ENCODE data around the gene PPP1R37. TPM values are rescaled to one million over a fixed set of nuclear protein-coding genes. Genes with fewer than 3 reads are reported as not detected.

Gene PPP1R37
- total RNA-seq, 2 experiments from 2014 or later, result 12.7 to 13.1 TPM

DNA sequence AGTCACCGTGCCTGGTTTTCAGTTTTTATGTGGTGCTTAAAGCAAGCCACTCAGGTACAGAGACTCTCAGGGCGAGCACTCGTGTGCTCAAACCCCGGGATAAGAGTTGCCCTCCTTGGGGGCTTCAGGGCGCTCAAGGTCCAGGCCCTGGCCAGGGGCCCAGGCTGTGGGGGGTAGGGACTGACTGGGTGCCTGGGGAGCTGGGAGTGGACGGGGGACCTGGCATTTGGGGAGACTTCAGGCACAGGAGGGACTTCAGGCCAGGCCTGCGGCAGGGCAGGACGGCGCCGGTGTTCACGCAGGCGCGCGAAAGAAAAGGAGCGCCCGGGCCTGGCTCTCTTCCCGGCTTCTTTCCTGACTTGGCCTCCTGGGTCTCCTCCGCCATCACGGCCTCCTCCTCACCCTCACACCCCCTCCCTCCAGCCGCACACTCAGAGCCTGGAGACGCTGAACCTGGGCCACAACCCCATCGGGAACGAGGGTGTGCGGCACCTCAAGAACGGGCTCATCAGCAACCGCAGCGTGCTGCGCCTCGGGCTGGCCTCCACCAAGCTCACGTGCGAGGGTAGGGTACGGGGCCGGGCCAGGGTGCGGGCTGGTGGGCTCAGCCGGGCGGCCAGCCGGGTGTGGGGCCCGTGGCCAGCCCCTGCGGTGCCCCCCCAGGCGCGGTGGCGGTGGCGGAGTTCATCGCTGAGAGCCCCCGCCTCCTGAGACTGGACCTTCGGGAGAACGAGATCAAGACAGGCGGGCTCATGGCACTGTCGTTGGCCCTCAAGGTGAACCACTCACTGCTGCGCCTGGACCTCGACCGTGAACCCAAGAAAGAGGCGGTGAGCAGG is 51.7 kb downstream of the PPP1R37 start:
- H3K4me3 Mint-ChIP-seq, result no peak overlapping the region
- H3K4me1 Mint-ChIP-seq (ENCODE audit: low read depth), result no peaks in the 10 kb centered on the region
- ChIA-PET CTCF (no interaction called here), POLR2A (no interaction called here)
- H3K9me3 Mint-ChIP-seq, result no peaks in the 10 kb centered on the region
- no peak overlapping the region for H3K27ac Mint-ChIP-seq
- no peaks in the 10 kb centered on the region for H3K27me3 Mint-ChIP-seq
- no peak for DNase-seq
- peaks cover 9% of the 10 kb centered on the region for H3K36me3 Mint-ChIP-seq
- intact Hi-C loops (cut with micrococcal nuclease), result no loop called here

DNA sequence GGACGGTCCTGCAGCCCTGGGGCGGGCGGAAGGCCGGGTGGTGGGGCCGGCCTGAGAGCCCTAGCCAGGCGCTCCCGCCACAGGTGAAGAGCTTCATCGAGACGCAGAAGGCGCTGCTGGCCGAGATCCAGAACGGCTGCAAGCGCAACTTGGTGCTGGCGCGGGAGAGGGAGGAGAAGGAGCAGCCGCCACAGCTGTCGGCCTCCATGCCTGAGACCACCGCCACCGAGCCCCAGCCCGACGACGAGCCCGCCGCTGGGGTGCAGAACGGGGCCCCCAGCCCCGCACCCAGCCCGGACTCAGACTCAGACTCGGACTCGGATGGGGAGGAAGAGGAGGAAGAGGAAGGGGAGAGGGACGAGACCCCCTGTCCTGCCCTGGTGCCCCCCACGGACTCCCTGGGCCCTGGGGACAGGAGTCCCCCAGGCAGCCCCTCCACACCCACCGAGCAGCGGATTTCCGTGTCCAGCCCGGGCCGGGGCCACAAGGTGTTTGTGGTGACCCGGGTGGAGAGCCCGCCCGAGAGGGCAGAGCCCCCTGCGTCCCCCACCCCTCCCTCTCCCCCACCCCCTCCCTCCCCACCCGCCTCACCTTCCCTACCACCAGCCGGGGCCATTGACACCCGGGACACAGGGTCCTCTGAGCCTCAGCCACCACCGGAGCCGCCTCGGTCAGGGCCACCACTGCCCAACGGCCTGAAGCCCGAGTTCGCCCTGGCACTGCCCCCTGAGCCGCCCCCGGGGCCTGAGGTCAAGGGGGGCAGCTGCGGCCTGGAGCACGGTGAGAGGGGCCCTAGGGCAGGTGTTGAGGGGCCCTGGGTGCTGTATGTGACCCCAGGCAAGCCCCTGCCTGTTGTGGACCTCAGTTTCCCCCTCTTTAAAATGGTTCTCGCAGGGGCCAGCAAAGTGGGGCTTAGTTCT is 52.6 kb downstream of the PPP1R37 start:
- ChIA-PET CTCF (no interaction called here), POLR2A (no interaction called here)
- no peak for DNase-seq
- no peak overlapping the region for H3K27ac Mint-ChIP-seq
- H3K4me1 Mint-ChIP-seq (ENCODE audit: low read depth), result no peaks in the 10 kb centered on the region
- H3K27me3 Mint-ChIP-seq, result no peaks in the 10 kb centered on the region
- intact Hi-C loops (cut with micrococcal nuclease), result no loop called here
- H3K4me3 Mint-ChIP-seq, result no peak overlapping the region
- H3K9me3 Mint-ChIP-seq, result no peaks in the 10 kb centered on the region
- H3K36me3 Mint-ChIP-seq, result peaks cover 9% of the 10 kb centered on the region

DNA sequence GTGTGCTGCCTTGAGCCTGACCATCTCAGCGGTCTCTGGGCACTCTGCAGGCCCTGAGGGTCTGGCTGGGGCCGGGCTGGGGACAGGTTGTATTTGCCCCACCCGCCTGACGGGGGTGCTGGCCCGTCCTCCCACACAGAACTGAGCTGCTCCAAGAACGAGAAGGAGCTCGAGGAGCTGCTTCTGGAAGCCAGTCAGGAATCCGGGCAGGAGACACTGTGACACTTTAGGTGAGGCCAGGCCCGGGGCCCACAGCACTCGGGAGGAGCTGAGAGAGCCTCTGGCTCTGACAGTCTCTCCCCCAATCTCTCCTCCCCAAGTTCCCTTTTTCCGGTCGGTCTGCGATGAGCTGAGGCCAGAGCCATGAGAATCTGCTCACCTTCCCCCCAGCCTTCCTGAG is 53.3 kb downstream of the PPP1R37 start:
- Mint-ChIP-seq H3K9me3 (no peaks in the 10 kb centered on the region), H3K4me1 (ENCODE audit: low read depth) (no peaks in the 10 kb centered on the region), H3K27ac (no peak overlapping the region), H3K36me3 (peaks cover 9% of the 10 kb centered on the region), H3K4me3 (no peak overlapping the region), H3K27me3 (no peaks in the 10 kb centered on the region)
- POLR2A ChIA-PET, result no interaction called here
- intact Hi-C loops (cut with micrococcal nuclease), result no loop called here
- CTCF ChIA-PET, result interaction anchor here (0.6 kb wide), 1 partner anchor 108 kb away, joined by 3 read pairs; no protein-coding TSS in a partner anchor
- DNase-seq, result no peak

DNA sequence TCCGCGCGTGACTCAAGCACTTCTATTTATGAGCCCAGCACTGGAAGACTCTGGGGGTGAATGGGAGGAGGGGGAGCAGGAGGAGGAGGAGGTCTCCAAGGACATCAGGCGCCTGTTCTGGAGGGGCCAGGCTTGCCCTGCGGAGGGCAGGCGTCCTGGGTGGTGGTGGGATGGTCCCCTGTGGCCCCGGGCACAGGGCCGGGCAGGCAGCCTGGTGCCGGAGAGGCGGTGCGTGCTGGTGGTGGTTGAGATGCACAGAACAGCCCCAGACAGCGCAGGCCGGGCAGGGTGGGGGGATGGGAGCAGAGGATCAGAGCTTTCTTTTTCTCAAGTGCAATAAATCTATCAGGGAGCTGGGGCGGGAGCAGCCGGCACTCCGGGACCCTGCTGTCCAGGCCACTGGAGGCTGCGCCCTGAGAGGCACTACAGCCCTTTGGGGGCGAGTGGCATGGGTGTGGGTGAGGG is 53.8 kb downstream of the PPP1R37 start:
- Mint-ChIP-seq H3K36me3 (peaks cover 9% of the 10 kb centered on the region), H3K9me3 (peaks cover 2% of the 10 kb centered on the region), H3K4me1 (ENCODE audit: low read depth) (peaks cover 5% of the 10 kb centered on the region), H3K27ac (no peak overlapping the region), H3K4me3 (no peak overlapping the region), H3K27me3 (no peaks in the 10 kb centered on the region)
- ChIA-PET POLR2A (no interaction called here), CTCF (interaction anchor here (0.6 kb wide), 1 partner anchor 108 kb away, joined by 3 read pairs; no protein-coding TSS in a partner anchor)
- intact Hi-C loops (cut with micrococcal nuclease), result no loop called here
- no peak for DNase-seq

DNA sequence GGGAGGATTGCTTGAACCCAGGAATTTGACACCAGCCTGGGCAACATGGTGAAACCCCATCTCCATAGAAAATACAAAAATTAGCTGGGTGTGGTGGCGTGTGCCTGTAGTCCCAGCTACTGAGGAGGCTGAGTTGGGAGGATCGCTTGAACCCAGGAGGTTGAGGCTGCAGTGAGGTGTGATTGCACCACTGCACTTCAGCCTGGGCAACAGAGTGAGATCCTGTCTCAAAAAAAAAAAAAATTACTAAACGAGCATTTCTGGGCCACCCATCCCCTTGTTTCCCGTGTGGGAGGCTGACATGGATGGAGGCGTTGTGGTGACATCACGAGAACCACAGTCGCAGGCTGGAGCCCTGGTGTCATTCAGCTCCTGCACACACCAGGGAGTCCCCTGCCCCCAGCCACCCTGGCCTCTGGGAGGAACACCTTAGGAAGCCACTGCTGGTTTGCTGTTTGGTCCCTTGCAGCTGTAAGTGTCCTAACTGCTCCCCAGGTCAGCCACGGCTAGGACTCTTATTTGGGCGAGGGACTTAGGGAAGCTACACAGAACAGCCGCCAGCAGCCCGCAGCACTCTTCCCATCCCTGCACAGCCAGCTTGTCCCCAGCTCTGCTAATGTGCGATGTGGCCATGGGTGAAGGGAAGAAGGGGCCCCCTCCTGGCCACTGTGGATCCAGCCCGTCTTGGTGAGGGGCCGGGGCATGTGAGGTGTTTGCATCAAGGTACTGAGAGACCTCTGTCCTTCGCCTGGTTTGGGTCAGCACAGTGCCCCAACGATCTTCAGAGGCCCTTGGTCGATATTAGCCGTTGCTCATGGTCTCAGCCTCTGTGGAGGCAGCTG is 55.1 kb downstream of the PPP1R37 start:
- Mint-ChIP-seq H3K4me3 (no peak overlapping the region), H3K27me3 (peaks cover 4% of the 10 kb centered on the region), H3K4me1 (ENCODE audit: low read depth) (peaks cover 12% of the 10 kb centered on the region), H3K36me3 (peaks cover 5% of the 10 kb centered on the region), H3K27ac (no peak overlapping the region), H3K9me3 (peaks cover 5% of the 10 kb centered on the region)
- no peak for DNase-seq
- CTCF ChIA-PET, result interaction anchor here (1.6 kb wide), 1 partner anchor 30 kb away, joined by 4 read pairs; the partner anchor contains the start of gene TRAPPC6A
- POLR2A ChIA-PET, result no interaction called here
- intact Hi-C loops (cut with micrococcal nuclease), result no loop called here

DNA sequence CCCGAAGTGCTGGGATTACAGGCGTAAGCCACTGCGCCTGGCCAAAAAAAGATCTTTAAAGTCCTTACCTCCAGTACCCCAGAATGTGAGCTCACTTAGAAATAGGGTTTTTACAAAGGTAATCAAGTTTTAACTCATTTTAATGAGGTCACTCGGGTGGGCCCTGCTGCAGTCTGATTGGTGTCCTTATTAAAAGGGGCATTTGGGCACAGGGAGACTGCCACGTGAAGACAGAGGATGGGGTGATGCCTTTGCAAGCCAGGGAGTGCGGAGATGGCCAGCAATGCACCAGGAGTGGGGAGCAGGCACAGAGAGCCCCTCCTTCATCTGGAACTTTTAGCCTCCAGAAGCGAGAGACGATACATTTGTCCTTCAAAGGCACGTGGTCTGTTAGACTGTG is 56.1 kb downstream of the PPP1R37 start:
- CTCF ChIA-PET, result interaction anchor here (1.6 kb wide), 1 partner anchor 29 kb away, joined by 4 read pairs; the partner anchor contains the start of gene TRAPPC6A
- peaks cover 6% of the 10 kb centered on the region for H3K27me3 Mint-ChIP-seq
- H3K36me3 Mint-ChIP-seq, result peaks cover 4% of the 10 kb centered on the region
- peaks cover 5% of the 10 kb centered on the region for H3K9me3 Mint-ChIP-seq
- H3K4me3 Mint-ChIP-seq, result no peak overlapping the region
- no peak for DNase-seq
- POLR2A ChIA-PET, result interaction anchor here (1.2 kb wide), 1 partner anchor 14 kb away, joined by 3 read pairs; no protein-coding TSS in a partner anchor
- H3K27ac Mint-ChIP-seq, result no peak overlapping the region
- H3K4me1 Mint-ChIP-seq (ENCODE audit: low read depth), result peaks cover 16% of the 10 kb centered on the region
- intact Hi-C loops (cut with micrococcal nuclease), result no loop called here

DNA sequence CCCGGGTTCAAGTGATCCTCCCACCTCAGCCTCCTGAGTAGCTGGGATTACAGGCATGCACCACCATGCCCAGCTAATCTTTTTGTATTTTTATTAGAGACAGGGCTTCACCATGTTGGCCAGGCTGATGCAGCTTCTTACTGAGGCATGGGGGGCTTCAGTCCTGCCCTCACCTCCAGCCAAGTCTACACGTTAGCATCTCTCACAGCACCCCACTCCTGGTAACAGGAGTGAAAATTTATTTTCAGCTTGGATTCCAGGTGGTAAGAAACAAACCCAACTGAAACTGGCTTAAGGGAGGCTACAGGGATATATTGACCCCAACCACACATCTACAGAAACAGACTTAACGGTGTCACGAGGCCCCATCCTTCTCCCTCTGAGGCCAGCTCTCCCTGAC is 57.2 kb downstream of the PPP1R37 start:
- Mint-ChIP-seq H3K27ac (no peak overlapping the region), H3K27me3 (peaks cover 11% of the 10 kb centered on the region), H3K4me1 (ENCODE audit: low read depth) (peaks cover 20% of the 10 kb centered on the region), H3K36me3 (peaks cover 4% of the 10 kb centered on the region), H3K4me3 (no peak overlapping the region), H3K9me3 (peaks cover 5% of the 10 kb centered on the region)
- intact Hi-C loops (cut with micrococcal nuclease), result no loop called here
- no peak for DNase-seq
- POLR2A ChIA-PET, result interaction anchor here (1.2 kb wide), 1 partner anchor 15 kb away, joined by 3 read pairs; no protein-coding TSS in a partner anchor
- CTCF ChIA-PET, result no interaction called here

DNA sequence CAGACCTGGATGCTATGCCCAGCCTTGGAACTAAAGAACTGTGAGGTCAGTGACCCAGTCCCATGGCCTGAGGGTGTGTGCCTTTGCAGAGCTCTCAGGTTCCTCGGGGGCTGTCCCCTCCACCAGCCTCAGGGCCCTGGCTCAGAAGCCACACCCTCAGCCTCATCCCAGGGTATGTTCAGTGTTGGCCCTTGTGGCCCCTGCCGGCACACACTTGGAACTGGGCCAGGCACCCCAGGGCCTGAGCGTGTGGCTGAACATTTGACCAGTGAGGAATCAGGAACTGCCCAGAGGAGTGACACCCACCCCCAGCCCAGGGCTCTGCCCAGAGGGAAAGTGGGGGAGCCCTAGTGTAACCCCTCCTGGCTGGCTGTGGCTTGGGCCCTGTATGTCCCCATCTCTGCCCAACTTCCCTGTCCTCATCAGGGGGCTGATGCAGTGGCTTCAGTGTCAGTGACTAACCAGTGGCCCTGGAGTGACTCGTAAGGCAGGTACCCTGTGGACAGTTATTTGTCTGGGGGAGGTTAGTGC is 57.8 kb downstream of the PPP1R37 start:
- H3K4me3 Mint-ChIP-seq, result no peak overlapping the region

DNA sequence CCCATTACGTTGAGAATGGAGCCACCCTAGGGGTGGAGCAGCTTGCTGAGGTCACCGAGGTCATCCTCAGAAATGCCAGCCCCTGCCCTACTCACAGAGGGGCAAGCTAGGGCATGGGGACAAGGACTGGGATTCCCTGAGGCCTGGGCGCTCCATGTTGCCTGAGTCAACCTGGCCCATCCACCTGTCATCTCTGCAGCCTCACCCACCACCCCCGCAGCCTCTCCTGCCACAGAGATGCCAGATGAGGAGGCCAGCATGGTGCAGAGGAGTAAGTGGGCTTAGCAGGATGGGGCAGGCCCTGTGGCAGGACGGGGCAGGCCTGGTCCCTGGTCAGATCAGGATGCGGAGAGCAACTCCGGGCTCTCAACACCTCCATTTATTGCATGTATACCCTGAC is 58.3 kb downstream of the PPP1R37 start:
- Mint-ChIP-seq H3K4me3 (no peak overlapping the region), H3K4me1 (ENCODE audit: low read depth) (peaks cover 20% of the 10 kb centered on the region), H3K36me3 (peaks cover 4% of the 10 kb centered on the region), H3K27me3 (peaks cover 13% of the 10 kb centered on the region), H3K27ac (no peak overlapping the region), H3K9me3 (peaks cover 5% of the 10 kb centered on the region)
- intact Hi-C loops (cut with micrococcal nuclease), result no loop called here
- DNase-seq, result no peak
- ChIA-PET CTCF (interaction anchor here (1.3 kb wide), 1 partner anchor 25 kb away, joined by 3 read pairs; no protein-coding TSS in a partner anchor), POLR2A (interaction anchor here (0.7 kb wide), 1 partner anchor 1958 kb away, joined by 3 read pairs; no protein-coding TSS in a partner anchor)

More for the DNA sequence above, 57.8 kb downstream of the PPP1R37 start:
- Mint-ChIP-seq H3K36me3 (peaks cover 4% of the 10 kb centered on the region), H3K27ac (no peak overlapping the region), H3K4me1 (ENCODE audit: low read depth) (peaks cover 20% of the 10 kb centered on the region), H3K27me3 (peaks cover 13% of the 10 kb centered on the region), H3K9me3 (peaks cover 5% of the 10 kb centered on the region)
- POLR2A ChIA-PET, result no interaction called here
- DNase-seq, result no peak
- CTCF ChIA-PET, result no interaction called here
- intact Hi-C loops (cut with micrococcal nuclease), result no loop called here

DNA sequence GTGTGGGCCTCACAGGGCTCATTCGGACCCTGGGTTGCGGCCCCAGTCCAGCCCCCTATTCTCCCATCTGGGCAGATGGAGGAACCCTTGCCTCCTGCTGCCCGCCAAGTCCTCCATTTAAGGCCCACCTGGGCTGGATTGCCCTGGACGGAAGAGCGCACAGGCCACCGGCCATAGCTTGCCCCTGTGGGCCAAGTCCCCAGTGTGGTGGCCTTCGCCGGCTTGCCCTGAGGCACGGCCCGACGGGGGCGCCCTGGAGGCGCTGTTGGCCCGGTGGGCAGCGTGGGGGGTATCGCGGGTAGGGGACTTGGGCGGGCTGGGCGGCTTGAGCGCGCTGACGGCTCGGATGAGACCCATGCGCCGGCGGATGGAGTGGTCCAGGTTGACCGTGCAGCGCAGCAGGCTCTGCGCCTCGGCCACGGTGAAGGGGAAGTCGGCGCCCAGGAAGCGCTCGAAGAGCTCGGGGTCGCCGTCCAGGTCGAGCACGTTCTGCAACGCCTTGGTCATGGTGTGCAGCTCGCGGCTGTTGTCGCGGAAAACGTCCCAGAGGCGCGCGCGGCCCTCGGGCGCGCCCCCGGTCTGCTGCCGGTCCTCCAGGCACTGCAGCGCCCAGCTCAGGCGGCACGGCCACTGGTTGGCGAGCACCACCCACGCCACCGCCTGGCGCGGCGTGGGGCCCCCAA is 59.0 kb downstream of the PPP1R37 start:
- H3K36me3 Mint-ChIP-seq, result peaks cover 4% of the 10 kb centered on the region
- no peak overlapping the region for H3K27ac Mint-ChIP-seq
- CTCF ChIA-PET, result interaction anchor here (1.0 to 2.0 kb wide), 3 partner anchors 25 to 59 kb away, joined by 3 to 7 read pairs (median 3); partner anchors contain the start of gene PPP1R37
- POLR2A ChIA-PET, result interaction anchor here (0.7 to 1.4 kb wide), 3 partner anchors 13 to 1957 kb away, joined by 3 to 4 read pairs (median 3); partner anchors contain the start of gene GEMIN7
- no peak for DNase-seq
- peaks cover 5% of the 10 kb centered on the region for H3K9me3 Mint-ChIP-seq
- peak overlapping the region; percentile 16 for H3K4me3 Mint-ChIP-seq
- peaks cover 20% of the 10 kb centered on the region for H3K4me1 Mint-ChIP-seq (ENCODE audit: low read depth)
- H3K27me3 Mint-ChIP-seq, result peaks cover 13% of the 10 kb centered on the region
- intact Hi-C loops (cut with micrococcal nuclease), result no loop called here
